Prostate gland (tissue), 2 donors: ENCODE results near the gene PLCH2.

Experiments used
- POLR2A ChIP-seq: fragments of 450-650 bp; IDR thresholded peaks from one replicate; pipeline ENCODE4 v1.6.1; 2016; ENCODE audit warnings: antibody characterized with exemption, mild to moderate bottlenecking
- TF ChIP-seq, protein P1 (sequence below), 4 experiments: fragments of 200-600 bp in 2 of 4; fragments of 450-650 bp in 2 of 4; sonication (generic) in 2 of 4; IDR thresholded peaks; 1 replicate in 3 of 4; 2 replicates in 1 of 4; pipeline ENCODE4 v1.5.1; 2016 to 2019; ENCODE audit warnings: antibody characterized with exemption in 4 of 4, mild to moderate bottlenecking in 2 of 4, moderate library complexity in 2 of 4

DNA sequence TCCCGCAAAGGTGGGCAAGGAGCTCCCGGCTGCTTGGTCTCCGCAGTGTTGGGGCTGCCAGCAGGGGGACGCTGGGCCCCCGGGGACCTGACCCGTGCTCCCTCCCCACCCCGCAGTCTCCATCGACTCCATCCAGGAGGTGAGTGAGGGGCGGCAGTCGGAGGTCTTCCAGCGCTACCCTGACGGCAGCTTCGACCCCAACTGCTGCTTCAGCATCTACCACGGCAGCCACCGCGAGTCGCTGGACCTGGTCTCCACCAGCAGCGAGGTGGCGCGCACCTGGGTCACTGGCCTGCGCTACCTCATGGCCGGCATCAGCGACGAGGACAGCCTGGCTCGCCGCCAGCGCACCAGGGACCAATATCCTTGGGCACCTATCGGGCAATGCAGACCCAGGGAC is 3.5 kb downstream of the PLCH2 start:
- TF ChIP-seq, protein P1, sequence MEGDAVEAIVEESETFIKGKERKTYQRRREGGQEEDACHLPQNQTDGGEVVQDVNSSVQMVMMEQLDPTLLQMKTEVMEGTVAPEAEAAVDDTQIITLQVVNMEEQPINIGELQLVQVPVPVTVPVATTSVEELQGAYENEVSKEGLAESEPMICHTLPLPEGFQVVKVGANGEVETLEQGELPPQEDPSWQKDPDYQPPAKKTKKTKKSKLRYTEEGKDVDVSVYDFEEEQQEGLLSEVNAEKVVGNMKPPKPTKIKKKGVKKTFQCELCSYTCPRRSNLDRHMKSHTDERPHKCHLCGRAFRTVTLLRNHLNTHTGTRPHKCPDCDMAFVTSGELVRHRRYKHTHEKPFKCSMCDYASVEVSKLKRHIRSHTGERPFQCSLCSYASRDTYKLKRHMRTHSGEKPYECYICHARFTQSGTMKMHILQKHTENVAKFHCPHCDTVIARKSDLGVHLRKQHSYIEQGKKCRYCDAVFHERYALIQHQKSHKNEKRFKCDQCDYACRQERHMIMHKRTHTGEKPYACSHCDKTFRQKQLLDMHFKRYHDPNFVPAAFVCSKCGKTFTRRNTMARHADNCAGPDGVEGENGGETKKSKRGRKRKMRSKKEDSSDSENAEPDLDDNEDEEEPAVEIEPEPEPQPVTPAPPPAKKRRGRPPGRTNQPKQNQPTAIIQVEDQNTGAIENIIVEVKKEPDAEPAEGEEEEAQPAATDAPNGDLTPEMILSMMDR (IDR thresholded peaks at IDR 0.05) = no peak
- TF ChIP-seq POLR2A = no peak
